ENCODE measurements around the gene AP1M2.
"Not testable (repeated sequence)": the region's sequence is repeated elsewhere in the genome, so short reads cannot be mapped to it uniquely, and the experiment has no call there.

AP1M2 gene

DNA sequence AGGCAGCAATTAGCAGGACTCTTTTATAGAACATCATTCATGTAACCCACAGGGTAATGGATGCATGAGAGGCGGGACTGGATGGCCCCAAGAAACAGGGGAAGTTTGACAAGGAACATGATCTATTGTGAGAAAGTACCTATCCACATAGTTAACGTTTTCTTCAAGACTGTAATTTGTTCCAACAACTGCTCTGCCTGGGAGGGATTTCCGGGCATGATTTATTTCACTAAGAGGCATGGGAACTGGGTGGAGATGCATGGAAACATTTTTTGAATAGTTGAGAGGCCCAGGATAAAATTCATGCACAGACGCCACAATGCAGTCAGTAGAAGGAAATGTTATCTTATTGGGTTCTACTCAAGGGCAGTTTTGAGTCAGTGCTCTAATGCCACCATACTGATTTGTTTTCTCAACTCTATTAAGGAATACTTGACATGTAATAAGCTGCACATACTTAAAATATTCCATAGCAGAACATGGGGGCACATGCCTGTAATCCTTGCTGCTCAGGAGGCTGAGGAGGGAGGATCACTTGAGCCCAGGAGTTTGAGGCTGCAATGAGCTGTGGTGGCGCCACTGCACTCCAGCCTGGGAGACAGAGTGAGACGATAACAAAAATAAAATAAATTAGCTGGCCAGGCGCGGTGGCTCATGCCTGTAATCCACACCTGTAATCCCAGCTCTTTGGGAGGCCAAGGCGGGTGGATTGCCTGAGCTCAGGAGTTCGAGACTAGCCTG, 53.3 kb downstream of the AP1M2 start:
- DNase-seq, result no peak

DNA sequence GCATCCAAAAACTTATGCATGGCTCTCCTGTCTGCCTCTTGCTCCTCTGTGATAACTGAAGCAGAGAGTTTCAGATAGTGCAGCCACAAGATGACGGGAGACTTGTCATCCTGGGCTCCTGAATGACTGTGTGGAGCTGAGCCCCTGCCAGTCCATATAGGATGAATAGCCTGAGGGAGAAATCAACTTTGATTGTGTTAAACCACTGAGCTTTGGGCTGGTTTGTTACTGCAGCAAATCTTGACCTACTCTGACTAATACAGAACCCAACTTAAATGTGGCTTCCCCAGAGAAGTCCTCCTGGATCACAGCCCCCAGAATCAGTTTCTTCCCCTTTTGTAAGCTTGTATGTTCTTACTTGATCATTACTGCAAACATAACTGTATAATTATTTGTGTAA, 54.7 kb downstream of the AP1M2 start:
- no peak for DNase-seq

DNA sequence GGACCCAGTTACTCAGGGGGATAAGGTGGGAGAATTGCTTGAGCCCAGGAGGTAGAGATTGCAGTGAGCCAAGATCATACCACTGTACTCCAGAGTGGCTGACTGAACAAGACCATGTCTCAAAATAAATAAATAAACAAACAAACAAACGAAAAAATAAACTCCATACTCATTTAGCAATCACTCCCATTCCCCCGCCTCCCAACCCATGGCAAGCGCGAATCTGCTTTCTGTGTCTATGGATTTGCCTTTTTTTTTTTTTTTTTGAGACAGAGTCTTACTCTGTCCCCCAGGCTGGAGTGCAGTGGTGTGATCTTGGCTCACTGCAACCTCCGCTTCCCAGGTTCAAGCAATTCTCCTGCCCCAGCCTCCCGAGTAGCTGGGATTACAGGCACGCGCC, 60.2 kb downstream of the AP1M2 start:
- not testable (repeated sequence) for DNase-seq

DNA sequence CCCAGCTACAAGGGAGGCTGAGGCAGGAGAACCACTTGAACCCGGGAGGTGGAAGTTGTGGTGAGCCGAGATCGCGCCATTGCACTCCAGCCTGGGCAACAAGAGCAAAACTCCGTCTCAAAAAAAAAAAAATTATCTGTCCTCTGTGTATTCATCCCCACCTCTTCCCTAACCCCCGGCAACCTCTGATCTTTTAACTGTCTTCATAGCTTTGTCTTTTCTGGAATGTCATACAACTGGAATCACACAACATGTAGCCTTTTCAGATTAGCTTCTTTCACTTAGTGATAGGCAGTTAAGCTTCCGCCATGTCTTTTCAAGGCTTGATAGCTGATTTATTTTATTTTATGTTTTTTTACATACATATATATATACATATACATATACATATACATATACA, 61.5 kb downstream of the AP1M2 start:
- DNase-seq, result no peak

DNA sequence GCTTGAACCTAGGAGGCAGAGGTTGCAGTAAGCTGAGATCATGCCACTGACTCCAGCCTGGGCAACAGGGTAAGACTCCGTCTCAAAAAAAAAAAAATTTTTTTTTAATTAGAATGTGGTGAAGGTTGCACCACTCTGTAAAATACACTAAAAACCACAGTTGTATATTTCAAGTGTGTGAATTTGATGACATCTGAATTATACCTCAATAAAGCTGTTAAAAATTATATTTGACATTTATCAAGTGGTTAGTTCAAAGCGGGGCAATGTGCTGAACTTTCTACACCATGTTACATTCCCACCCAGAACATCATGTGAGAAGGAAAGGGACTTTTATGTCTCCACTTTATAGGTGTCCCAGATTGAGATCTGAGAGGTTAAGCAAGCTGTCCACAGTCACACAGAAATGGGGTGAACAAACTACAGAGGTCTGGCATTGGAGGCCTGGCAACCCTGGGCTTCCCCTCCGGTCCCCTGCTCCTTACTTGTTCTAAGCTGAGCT, 63.9 kb downstream of the AP1M2 start:
- no peak for DNase-seq
